Nephron progenitor cell (in vitro differentiated cells): Measurements from ENCODE around the gene EIPR1.
"Not testable (repeated sequence)": the region's sequence is repeated elsewhere in the genome, so short reads cannot be mapped to it uniquely, and the experiment has no call there.

Experiments used
- DNase-seq: peaks from one replicate; pipeline ENCODE4 v3.0.0; 2021
- H3K27ac Mint-ChIP-seq: 2 replicates; pipeline ENCODE4 v1.8.0; 2021; ENCODE audit warnings: mild to moderate bottlenecking, moderate library complexity, mixed read lengths
- H3K27me3 Mint-ChIP-seq: 2 replicates; pipeline ENCODE4 v1.8.0; 2021; ENCODE audit warnings: mild to moderate bottlenecking, low read depth, mixed read lengths; ENCODE audit not compliant: poor library complexity
- H3K36me3 Mint-ChIP-seq: 2 replicates; pipeline ENCODE4 v1.8.0; 2021; ENCODE audit warnings: low read depth, mixed read lengths
- H3K4me1 Mint-ChIP-seq: 2 replicates; pipeline ENCODE4 v1.8.0; 2021; ENCODE audit warnings: mixed read lengths
- H3K4me3 Mint-ChIP-seq: 2 replicates; pipeline ENCODE4 v1.8.0; 2021; ENCODE audit warnings: mild to moderate bottlenecking, moderate library complexity, mixed read lengths
- H3K9me3 Mint-ChIP-seq: 2 replicates; pipeline ENCODE4 v1.8.0; 2021; ENCODE audit warnings: mild to moderate bottlenecking, moderate library complexity, mixed read lengths
- CTCF ChIP-seq: fragments of 200-600 bp; sonication (generic); IDR thresholded peaks from 2 replicates; pipeline ENCODE4 v1.5.0; 2021; ENCODE audit warnings: antibody characterized with exemption

EIPR1 gene

GRCh38 chr2:3377279-3377611 is 373 bp downstream of the EIPR1 start:
- Mint-ChIP-seq H3K9me3 (peaks cover 6% of the 10 kb centered on the region), H3K36me3 (peaks cover 25% of the 10 kb centered on the region), H3K4me1 (peaks cover 41% of the 10 kb centered on the region), H3K4me3 (peak overlapping the region; percentile 95), H3K27ac (peak overlapping the region; percentile 93), H3K27me3 (peaks cover 2% of the 10 kb centered on the region)
- no peak for DNase-seq
- TF ChIP-seq CTCF, result no peak

- no peak for DNase-seq
- Mint-ChIP-seq H3K4me1 (peaks cover 40% of the 10 kb centered on the region), H3K36me3 (peaks cover 22% of the 10 kb centered on the region), H3K9me3 (peaks cover 6% of the 10 kb centered on the region), H3K27ac (no peak overlapping the region), H3K27me3 (peaks cover 2% of the 10 kb centered on the region), H3K4me3 (peak overlapping the region; percentile 95)
- TF ChIP-seq CTCF, result no peak
Measured at GRCh38 chr2:3376821-3377220, 797 bp downstream of the EIPR1 start.

DNA sequence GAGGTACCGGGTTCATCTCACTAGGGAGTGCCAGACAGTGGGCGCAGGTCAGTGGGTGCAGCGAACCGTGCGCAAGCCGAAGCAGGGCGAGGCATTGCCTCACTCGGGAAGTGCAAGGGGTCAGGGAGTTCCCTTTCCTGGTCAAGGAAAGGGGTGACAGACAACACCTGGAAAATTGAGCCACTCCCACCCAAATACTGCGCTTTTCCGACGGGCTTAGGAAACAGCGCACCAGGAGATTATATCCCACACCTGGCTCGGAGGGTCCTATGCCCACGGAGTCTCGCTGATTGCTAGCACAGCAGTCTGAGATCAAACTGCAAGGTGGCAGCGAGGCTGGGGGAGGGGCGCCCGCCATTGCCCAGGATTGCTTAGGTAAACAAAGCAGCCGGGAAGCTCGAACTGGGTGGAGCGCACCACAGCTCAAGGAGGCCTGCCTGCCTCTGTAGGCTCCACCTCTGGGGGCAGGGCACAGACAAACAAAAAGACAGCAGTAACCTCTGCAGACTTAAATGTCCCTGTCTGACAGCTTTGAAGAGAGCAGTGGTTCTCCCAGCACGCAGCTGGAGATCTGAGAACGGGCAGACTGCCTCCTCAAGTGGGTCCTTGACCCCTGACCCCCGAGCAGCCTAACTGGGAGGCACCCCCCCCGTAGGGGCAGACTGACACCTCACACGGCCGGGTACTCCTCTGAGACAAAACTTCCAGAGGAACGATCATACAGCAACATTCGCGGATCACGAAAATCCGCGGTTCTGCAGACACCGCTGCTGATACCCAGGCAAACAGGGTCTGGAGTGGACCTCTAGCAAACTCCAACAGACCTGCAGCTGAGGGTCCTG is 8.1 kb downstream of the EIPR1 start:
- not testable (repeated sequence) for H3K4me3 Mint-ChIP-seq, H3K27ac Mint-ChIP-seq, DNase-seq, H3K4me1 Mint-ChIP-seq, H3K27me3 Mint-ChIP-seq
- peaks cover 42% of the 10 kb centered on the region for H3K9me3 Mint-ChIP-seq
- H3K36me3 Mint-ChIP-seq, result peaks cover 34% of the 10 kb centered on the region

GRCh38 chr2:3368261-3368722 is 9.3 kb downstream of the EIPR1 start:
- Mint-ChIP-seq H3K27ac (no peak overlapping the region), H3K4me3 (no peak overlapping the region), H3K27me3 (peaks cover 5% of the 10 kb centered on the region), H3K9me3 (peaks cover 42% of the 10 kb centered on the region), H3K36me3 (peaks cover 36% of the 10 kb centered on the region), H3K4me1 (peaks cover under 1% of the 10 kb centered on the region)
- DNase-seq, result no peak
- TF ChIP-seq CTCF, result no peak

DNA sequence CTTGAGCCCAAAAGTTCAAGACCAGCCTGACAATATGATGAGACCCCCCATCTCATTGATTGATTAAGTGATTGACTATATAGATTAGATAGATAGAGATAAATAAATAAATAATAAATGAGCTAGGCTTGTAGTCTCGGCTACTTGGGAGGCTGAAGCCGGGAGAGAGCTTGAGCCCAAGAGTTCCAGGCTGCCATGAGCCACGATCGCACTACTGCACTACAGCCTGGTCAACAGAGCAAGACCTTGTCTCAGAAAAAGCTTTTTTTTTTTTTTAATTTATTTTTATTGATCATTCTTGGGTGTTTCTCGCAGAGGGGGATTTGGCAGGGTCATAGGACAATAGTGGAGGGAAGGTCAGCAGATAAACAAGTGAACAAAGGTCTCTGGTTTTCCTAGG is 12.4 kb downstream of the EIPR1 start:
- no peak overlapping the region for H3K27ac Mint-ChIP-seq
- peaks cover 22% of the 10 kb centered on the region for H3K4me1 Mint-ChIP-seq
- peaks cover 36% of the 10 kb centered on the region for H3K36me3 Mint-ChIP-seq
- DNase-seq, result no peak
- TF ChIP-seq CTCF, result no peak
- no peak overlapping the region for H3K4me3 Mint-ChIP-seq
- H3K27me3 Mint-ChIP-seq, result peaks cover 9% of the 10 kb centered on the region
- peaks cover 32% of the 10 kb centered on the region for H3K9me3 Mint-ChIP-seq

- Mint-ChIP-seq H3K4me1 (peaks cover 22% of the 10 kb centered on the region), H3K9me3 (peaks cover 5% of the 10 kb centered on the region), H3K27ac (no peak overlapping the region), H3K27me3 (peaks cover 9% of the 10 kb centered on the region), H3K4me3 (no peak overlapping the region), H3K36me3 (peaks cover 16% of the 10 kb centered on the region)
- no peak for DNase-seq
- no peak for TF ChIP-seq CTCF
Measured at GRCh38 chr2:3361518-3362389, 15.9 kb downstream of the EIPR1 start.
